ENCODE measurements around the gene KDM4B. TPM values are rescaled to one million over a fixed set of nuclear protein-coding genes. Genes with fewer than 3 reads are reported as not detected.

Gene KDM4B
- total and polyA plus RNA-seq, 5 donors: 18.8 to 37.5 (median 26.6) TPM

GRCh38 chr19:5141129-5141849 is 172.4 kb downstream of the KDM4B start:
- ATAC-seq (no peak), DNase-seq (peak; percentile 14 to 65 (median 42))
- H3K4me1 ChIP-seq (ENCODE audit: control insufficient read depth, insufficient read depth, low read length): no peaks in the 10 kb centered on the region
- H3K4me3 ChIP-seq (ENCODE audit: low read length): no peak overlapping the region
- no peaks in the 10 kb centered on the region for H3K9me3 ChIP-seq (ENCODE audit: control insufficient read depth, low read length)
- peak overlapping the region; percentile 11 for H3K27ac ChIP-seq (ENCODE audit: low read length)
- intact Hi-C loops (cut with DNase I): loop anchor here in 2 of 4 donors (5.0 to 10.0 kb wide), 2 partner anchors 89 to 96 kb away; no protein-coding TSS in a partner anchor
- H3K27me3 ChIP-seq (ENCODE audit: control insufficient read depth, insufficient read depth): no peaks in the 10 kb centered on the region
- WGBS: 71% methylated on average over 37 of the region's 37 CpGs

GRCh38 chr19:5141850-5142724 is 173.2 kb downstream of the KDM4B start:
- Histone ChIP-seq H3K9me3 (ENCODE audit: control insufficient read depth, low read length) (no peaks in the 10 kb centered on the region), H3K4me1 (ENCODE audit: control insufficient read depth, insufficient read depth, low read length) (no peaks in the 10 kb centered on the region), H3K4me3 (ENCODE audit: low read length) (no peak overlapping the region), H3K27me3 (ENCODE audit: control insufficient read depth, insufficient read depth) (no peaks in the 10 kb centered on the region), H3K27ac (ENCODE audit: low read length) (no peak overlapping the region)
- 86% methylated on average over 36 of the region's 36 CpGs for WGBS
- DNase-seq (peak; percentile 7 to 69 (median 56)), ATAC-seq (no peak)
- intact Hi-C loops (cut with DNase I): loop anchor here in 2 of 4 donors (5.0 to 10.0 kb wide), 2 partner anchors 90 to 97 kb away; no protein-coding TSS in a partner anchor

- Histone ChIP-seq H3K27ac (ENCODE audit: low read length) (no peak overlapping the region), H3K9me3 (ENCODE audit: control insufficient read depth, low read length) (no peaks in the 10 kb centered on the region)
- intact Hi-C loops (cut with DNase I): loop anchor here in 2 of 4 donors (5.0 to 10.0 kb wide), 2 partner anchors 90 to 98 kb away; no protein-coding TSS in a partner anchor
Observed at GRCh38 chr19:5142725-5143097, 173.8 kb downstream of the KDM4B start.

GRCh38 chr19:5143471-5144411 is 174.8 kb downstream of the KDM4B start:
- peak; percentile 10 to 49 for ATAC-seq
- 85% methylated on average over 51 of the region's 51 CpGs for WGBS
- peak; percentile 12 to 78 (median 74) for DNase-seq
- Histone ChIP-seq H3K4me1 (ENCODE audit: control insufficient read depth, insufficient read depth, low read length) (no peaks in the 10 kb centered on the region), H3K27ac (ENCODE audit: low read length) (no peak overlapping the region), H3K9me3 (ENCODE audit: control insufficient read depth, low read length) (no peaks in the 10 kb centered on the region), H3K27me3 (ENCODE audit: control insufficient read depth, insufficient read depth) (no peaks in the 10 kb centered on the region), H3K4me3 (ENCODE audit: low read length) (no peak overlapping the region)
- intact Hi-C loops (cut with DNase I): loop anchor here in 2 of 4 donors (5.0 to 10.0 kb wide), 2 partner anchors 91 to 99 kb away; no protein-coding TSS in a partner anchor

More at GRCh38 chr19:5142725-5143097, 173.8 kb downstream of the KDM4B start:
- ATAC-seq (no peak), DNase-seq (peak in 1 of 3 donors; percentile 46)
- no peaks in the 10 kb centered on the region for H3K4me1 ChIP-seq (ENCODE audit: control insufficient read depth, insufficient read depth, low read length)
- 81% methylated on average over 22 of the region's 22 CpGs for WGBS
- H3K4me3 ChIP-seq (ENCODE audit: low read length): no peak overlapping the region
- no peaks in the 10 kb centered on the region for H3K27me3 ChIP-seq (ENCODE audit: control insufficient read depth, insufficient read depth)

GRCh38 chr19:5144545-5145179 is 175.7 kb downstream of the KDM4B start:
- no peaks in the 10 kb centered on the region for H3K9me3 ChIP-seq (ENCODE audit: control insufficient read depth, low read length)
- H3K27ac ChIP-seq (ENCODE audit: low read length): no peak overlapping the region
- ATAC-seq: no peak
- no peaks in the 10 kb centered on the region for H3K27me3 ChIP-seq (ENCODE audit: control insufficient read depth, insufficient read depth)
- H3K4me3 ChIP-seq (ENCODE audit: low read length): no peak overlapping the region
- 96% methylated on average over 23 of the region's 23 CpGs for WGBS
- DNase-seq: peak in 2 of 3 donors; percentile 42 to 53
- intact Hi-C loops (cut with DNase I): loop anchor here in 2 of 4 donors (5.0 to 10.0 kb wide), 2 partner anchors 92 to 100 kb away; no protein-coding TSS in a partner anchor
- H3K4me1 ChIP-seq (ENCODE audit: control insufficient read depth, insufficient read depth, low read length): no peaks in the 10 kb centered on the region

GRCh38 chr19:5145521-5146511 is 176.9 kb downstream of the KDM4B start:
- WGBS: 94% methylated on average over 52 of the region's 52 CpGs
- intact Hi-C loops (cut with DNase I): loop anchor here in 1 of 4 donors (10.0 kb wide), 1 partner anchor 101 kb away; no protein-coding TSS in a partner anchor
- H3K27ac ChIP-seq (ENCODE audit: low read length): no peak overlapping the region

GRCh38 chr19:5147074-5147977 is 178.4 kb downstream of the KDM4B start:
- peak in 1 of 3 donors; percentile 15 for DNase-seq
- Histone ChIP-seq H3K27ac (ENCODE audit: low read length) (no peak overlapping the region), H3K4me1 (ENCODE audit: control insufficient read depth, insufficient read depth, low read length) (no peaks in the 10 kb centered on the region), H3K27me3 (ENCODE audit: control insufficient read depth, insufficient read depth) (no peaks in the 10 kb centered on the region), H3K9me3 (ENCODE audit: control insufficient read depth, low read length) (no peaks in the 10 kb centered on the region), H3K4me3 (ENCODE audit: low read length) (no peak overlapping the region)
- WGBS: 94% methylated on average over 31 of the region's 31 CpGs
- intact Hi-C loops (cut with DNase I): loop anchor here in 1 of 4 donors (10.0 kb wide), 1 partner anchor 103 kb away; no protein-coding TSS in a partner anchor
- ATAC-seq: no peak

More at GRCh38 chr19:5145521-5146511, 176.9 kb downstream of the KDM4B start:
- Histone ChIP-seq H3K4me3 (ENCODE audit: low read length) (no peak overlapping the region), H3K4me1 (ENCODE audit: control insufficient read depth, insufficient read depth, low read length) (no peaks in the 10 kb centered on the region), H3K27me3 (ENCODE audit: control insufficient read depth, insufficient read depth) (no peaks in the 10 kb centered on the region), H3K9me3 (ENCODE audit: control insufficient read depth, low read length) (no peaks in the 10 kb centered on the region)
- DNase-seq (peak in 2 of 3 donors; percentile 22 to 67), ATAC-seq (no peak)

- Histone ChIP-seq H3K4me3 (ENCODE audit: low read length) (no peak overlapping the region), H3K9me3 (ENCODE audit: control insufficient read depth, low read length) (no peaks in the 10 kb centered on the region), H3K4me1 (ENCODE audit: control insufficient read depth, insufficient read depth, low read length) (no peaks in the 10 kb centered on the region), H3K27ac (ENCODE audit: low read length) (no peak overlapping the region), H3K27me3 (ENCODE audit: control insufficient read depth, insufficient read depth) (no peaks in the 10 kb centered on the region)
- 91% methylated on average over 42 of the region's 42 CpGs for WGBS
- intact Hi-C loops (cut with DNase I): loop anchor here in 1 of 4 donors (10.0 kb wide), 1 partner anchor 103 kb away; no protein-coding TSS in a partner anchor
- peak in 1 of 2 donors; percentile 39 for ATAC-seq
- peak in 2 of 3 donors; percentile 24 to 72 for DNase-seq
Observed at GRCh38 chr19:5147978-5148793, 179.3 kb downstream of the KDM4B start.
